H1 (cell line): ENCODE results near the gene SRSF2. TPM values are rescaled to one million over a fixed set of nuclear protein-coding genes. Genes with fewer than 3 reads are reported as not detected.

ENCODE experiments used
- CTCF ChIA-PET: fragments of 300-600 bp; sonication (Branson Sonifier 250); formaldehyde crosslinking; loops from one replicate; lab custom pipeline; 2021; ENCODE audit not compliant: partially characterized antibody; lab: Charles Lee
- POLR2A ChIA-PET: fragments of 300-600 bp; sonication (Branson Sonifier 250); formaldehyde crosslinking; loops from one replicate; lab custom pipeline; 2021; ENCODE audit warnings: inconsistent platforms; ENCODE audit not compliant: partially characterized antibody; lab: Charles Lee
- DNase-seq, 2 experiments: peaks; one replicate each; pipeline versions ENCODE4 v3.0.0 to v3.0.0-alpha.2; 2010 to 2022; ENCODE audit warnings: low spot score in 2 of 2, low read depth in 1 of 2, mixed read lengths in 1 of 2
- FAIRE-seq: peaks from 2 replicates; lab custom pipeline; 2011; peaks lifted over from hg19 to GRCh38; lab: Jason Lieb, UNC
- H2AFZ ChIP-seq: 2 replicates; pipeline ENCODE4 v1.8.1; 2012; ENCODE audit warnings: low read length, inconsistent platforms
- H2AK5ac ChIP-seq: 2 replicates; pipeline ENCODE4 v1.6.1; 2013; ENCODE audit warnings: low read depth, low read length
- H2BK120ac ChIP-seq: replicated peaks from 2 replicates; pipeline ENCODE3; 2013; ENCODE audit warnings: low read depth, low read length, inconsistent platforms
- H2BK12ac ChIP-seq: 2 replicates; pipeline ENCODE4 v1.6.1; 2013; ENCODE audit warnings: low read depth, low read length
- H2BK15ac ChIP-seq: 2 replicates; pipeline ENCODE4 v1.6.1; 2013; ENCODE audit warnings: low read length
- H2BK20ac ChIP-seq: 2 replicates; pipeline ENCODE4 v1.6.1; 2013; ENCODE audit warnings: low read length
- H2BK5ac ChIP-seq: 2 replicates; pipeline ENCODE4 v1.6.1; 2013; ENCODE audit warnings: low read depth, low read length
- H3K14ac ChIP-seq: 2 replicates; pipeline ENCODE4 v1.6.1; 2013; ENCODE audit warnings: inconsistent platforms; ENCODE audit not compliant: insufficient read length
- H3K18ac ChIP-seq: 2 replicates; pipeline ENCODE4 v1.6.1; 2013; ENCODE audit warnings: low read length; ENCODE audit errors: extremely low read depth
- H3K23ac ChIP-seq: 2 replicates; pipeline ENCODE4 v1.6.1; 2013; ENCODE audit warnings: inconsistent platforms; ENCODE audit not compliant: insufficient read length
- H3K23me2 ChIP-seq: 2 replicates; pipeline ENCODE4 v1.6.1; 2013; ENCODE audit warnings: low read depth, low read length
- H3K27ac ChIP-seq: 2 replicates; pipeline ENCODE4 v1.6.1; 2011; ENCODE audit warnings: low read depth, low read length, inconsistent platforms
- H3K27me3 ChIP-seq, 4 experiments: replicated peaks in 1 of 4; 1 replicate in 1 of 4; 2 replicates in 3 of 4; pipeline versions ENCODE4 v1.6.1 to v1.8.1; 2011 to 2013; ENCODE audit warnings: low read length in 3 of 4, mild to moderate bottlenecking in 3 of 4, inconsistent platforms in 2 of 4, mixed read lengths in 2 of 4, moderate library complexity in 1 of 4; ENCODE audit not compliant: control insufficient read depth in 3 of 4, insufficient read depth in 3 of 4; ENCODE audit errors: extremely low read depth in 1 of 4
- H3K36me3 ChIP-seq, 4 experiments: 2 replicates each; pipeline versions ENCODE4 v1.6.1 to v1.8.1; 2011 to 2013; ENCODE audit warnings: mild to moderate bottlenecking in 4 of 4, low read length in 3 of 4, moderate library complexity in 2 of 4, control low read depth in 1 of 4, inconsistent platforms in 1 of 4; ENCODE audit not compliant: insufficient read depth in 4 of 4, control insufficient read depth in 2 of 4
- H3K4ac ChIP-seq: replicated peaks from 2 replicates; pipeline ENCODE3; 2013; ENCODE audit warnings: low read length, low read depth, mixed read lengths, inconsistent platforms; ENCODE audit not compliant: insufficient read length
- H3K4me1 ChIP-seq, 4 experiments: replicated peaks in 1 of 4; 1 replicate in 1 of 4; 2 replicates in 3 of 4; pipeline versions ENCODE4 v1.6.1 to v1.8.1; 2011 to 2013; ENCODE audit warnings: low read length in 3 of 4, inconsistent platforms in 2 of 4, mixed read lengths in 1 of 4; ENCODE audit not compliant: insufficient read depth in 4 of 4, control insufficient read depth in 3 of 4
- H3K4me2 ChIP-seq, 2 experiments: 2 replicates each; pipeline versions ENCODE4 v1.6.1 to v1.8.1; 2011 to 2013; ENCODE audit warnings: low read depth in 2 of 2, low read length in 2 of 2, control low read depth in 1 of 2, inconsistent platforms in 1 of 2, mild to moderate bottlenecking in 1 of 2; ENCODE audit not compliant: insufficient read depth in 1 of 2
- H3K4me3 ChIP-seq, 4 experiments: fragments of 200-600, 300-600 bp in 1 of 4; sonication (generic), shearing (Covaris generic), sonication (Bioruptor Twin) in 1 of 4; 2 replicates each; pipeline versions ENCODE4 v1.5.1 to v1.8.1; 2011 to 2016; ENCODE audit warnings: low read length in 4 of 4, low read depth in 3 of 4, control low read depth in 2 of 4, inconsistent platforms in 2 of 4, mild to moderate bottlenecking in 2 of 4, mixed read lengths in 1 of 4, moderate library complexity in 1 of 4; ENCODE audit not compliant: insufficient read depth in 2 of 4; ENCODE audit errors: extremely low read depth in 1 of 4
- H3K56ac ChIP-seq: replicated peaks from 2 replicates; pipeline ENCODE3; 2013; ENCODE audit warnings: low read depth, mild to moderate bottlenecking, mixed read lengths, low read length, inconsistent platforms; ENCODE audit not compliant: insufficient read length
- H3K79me1 ChIP-seq: 2 replicates; pipeline ENCODE4 v1.6.1; 2013; ENCODE audit warnings: low read depth, low read length, control low read depth
- H3K79me2 ChIP-seq, 2 experiments: 2 replicates each; pipeline versions ENCODE4 v1.6.1 to v1.8.1; 2012 to 2013; ENCODE audit warnings: low read length in 2 of 2, mild to moderate bottlenecking in 2 of 2, inconsistent platforms in 1 of 2; ENCODE audit not compliant: insufficient read depth in 2 of 2, control insufficient read depth in 1 of 2
- H3K9ac ChIP-seq, 4 experiments: replicated peaks in 1 of 4; 1 replicate in 1 of 4; 2 replicates in 3 of 4; pipeline versions ENCODE4 v1.6.1 to v1.8.1; 2011 to 2013; ENCODE audit warnings: low read depth in 3 of 4, low read length in 3 of 4, control low read depth in 2 of 4, mild to moderate bottlenecking in 2 of 4, moderate library complexity in 2 of 4, inconsistent platforms in 1 of 4; ENCODE audit errors: extremely low read depth in 1 of 4
- H3K9me3 ChIP-seq, 2 experiments: 2 replicates each; pipeline versions ENCODE4 v1.6.1 to v1.8.1; 2012 to 2013; ENCODE audit warnings: mild to moderate bottlenecking in 2 of 2, moderate library complexity in 2 of 2, control low read depth in 1 of 2, inconsistent platforms in 1 of 2, low read depth in 1 of 2, low read length in 1 of 2, mixed read lengths in 1 of 2; ENCODE audit not compliant: insufficient read depth in 2 of 2
- H4K20me1 ChIP-seq, 2 experiments: replicated peaks in 1 of 2; 2 replicates each; pipeline versions ENCODE3 to v1.8.1; 2011 to 2013; ENCODE audit warnings: inconsistent platforms in 2 of 2, low read length in 2 of 2, mild to moderate bottlenecking in 1 of 2; ENCODE audit not compliant: insufficient read depth in 2 of 2, control insufficient read depth in 1 of 2
- H4K5ac ChIP-seq: 2 replicates; pipeline ENCODE4 v1.6.1; 2013; ENCODE audit warnings: low read length, low read depth, mixed read lengths, inconsistent platforms; ENCODE audit not compliant: insufficient read length
- H4K8ac ChIP-seq: 2 replicates; pipeline ENCODE4 v1.8.0; 2013; ENCODE audit warnings: mild to moderate bottlenecking, moderate library complexity, low read length, inconsistent platforms; ENCODE audit not compliant: insufficient read depth; ENCODE audit errors: extremely low read depth
- H4K91ac ChIP-seq: replicated peaks from 2 replicates; pipeline ENCODE3; 2013; ENCODE audit warnings: low read length, mixed read lengths, inconsistent platforms; ENCODE audit not compliant: insufficient read length
- CTCF ChIP-seq, 3 experiments: IDR thresholded peaks; 1 replicate in 2 of 3; 2 replicates in 1 of 3; pipeline versions ENCODE4 v1.5.1 to v1.6.1; 2011; ENCODE audit warnings: low read length in 3 of 3, mild to moderate bottlenecking in 3 of 3, inconsistent platforms in 2 of 3, low read depth in 1 of 3, moderate library complexity in 1 of 3; ENCODE audit not compliant: insufficient read depth in 1 of 3; ENCODE audit errors: control extremely low read depth in 1 of 3
- EGR1 ChIP-seq: IDR thresholded peaks from 2 replicates; pipeline ENCODE4 v1.6.1; 2011; ENCODE audit warnings: low read depth, low read length, borderline replicate concordance
- MAX ChIP-seq: IDR thresholded peaks from 2 replicates; pipeline ENCODE4 v1.6.1; 2012; ENCODE audit warnings: inconsistent platforms
- RBBP5 ChIP-seq: IDR thresholded peaks from 2 replicates; pipeline ENCODE4 v1.7.1; 2012; ENCODE audit warnings: low read depth, mild to moderate bottlenecking, inconsistent platforms, low read length, moderate library complexity, borderline replicate concordance
- RNF2 ChIP-seq: fragments of 200-900, 300-1000 bp; sonication (generic); IDR thresholded peaks from 2 replicates; pipeline ENCODE4 v1.7.1; 2016; ENCODE audit warnings: borderline replicate concordance, low read depth, mild to moderate bottlenecking, antibody characterized with exemption, low read length; ENCODE audit not compliant: poor library complexity, severe bottlenecking; ENCODE audit errors: missing control alignments
- SIRT6 ChIP-seq: IDR thresholded peaks from one replicate; pipeline ENCODE4 v1.7.1; 2012; ENCODE audit warnings: low read length, inconsistent platforms
- SP1 ChIP-seq: IDR thresholded peaks from 2 replicates; pipeline ENCODE4 v1.6.1; 2011; ENCODE audit warnings: low read depth, low read length
- TBP ChIP-seq: IDR thresholded peaks from 2 replicates; pipeline ENCODE4 v1.6.1; 2011; ENCODE audit warnings: low read depth, low read length, improper control_type of control experiment
- WGBS, 2 experiments: shearing (Covaris generic) in 1 of 2; methylation state at CpG; one replicate each; pipeline versions ENCODE4 v1.1.6 to v1.1.7; 2013 to 2015; ENCODE audit warnings: low lambda C conversion rate in 2 of 2, mixed read lengths in 2 of 2, inconsistent platforms in 1 of 2, low coverage in 1 of 2, missing lambda C conversion rate in 1 of 2; ENCODE audit not compliant: insufficient replicate concordance in 2 of 2, insufficient coverage in 1 of 2, insufficient read length in 1 of 2; ENCODE audit errors: extremely low coverage in 1 of 2, missing lambda C conversion rate in 1 of 2; 5-methylcytosine and 5-hydroxymethylcytosine counted together
- polyA plus RNA-seq, 7 experiments: library from polyadenylated mRNA; depleted of rRNA in 3 of 7; stranded (reverse) in 5 of 7; unstranded in 2 of 7; fragments of >200 nt in 5 of 7; fragments of 200-250 nt in 2 of 7; gene quantifications; 1 replicate in 5 of 7; 2 replicates in 1 of 7; 4 replicates in 1 of 7; pipeline versions ENCODE4 v1.2.1 to v1.2.3, GENCODE V29; 2011 to 2013; ENCODE audit warnings: missing spikeins in 2 of 7, mixed read lengths in 2 of 7
- total RNA-seq: library from RNA; stranded (reverse); fragmentation: NEBNext Ultra II Directional; extraction: Animal tissue kit (Norgen Biotek cat#: 25700); gene quantifications from 2 replicates; pipeline ENCODE4 v1.2.1, GENCODE V29; 2021

SRSF2 gene
- total and polyA plus RNA-seq, 2 of the 8 experiments (the other 6 are each of a cell fraction or from before 2014, with no cell fraction given), result 397 to 401 TPM

- Histone ChIP-seq H3K23ac (no peak overlapping the region), H3K4me1 (peaks cover 3 to 12% (median 7%) of the 10 kb centered on the region in 4 experiments; a peak in 6 of 7 replicates), H3K36me3 (peaks cover 15 to 43% (median 34%) of the 10 kb centered on the region in 4 experiments), H2AFZ (no peak overlapping the region), H2BK20ac (no peak overlapping the region), H3K4me3 (peak overlapping the region; percentile 88 to 100 (median 98)), H3K9me3 (no peaks in the 10 kb centered on the region), H3K9ac (peak overlapping the region; percentile 99 to 100 (median 100)), H3K27ac (peak overlapping the region; percentile 98), H2AK5ac (peak overlapping the region; percentile 100), H3K23me2 (peaks cover 9% of the 10 kb centered on the region; the same call in 1 of the 2 replicates), H3K18ac (peak overlapping the region; percentile 99), H3K56ac (peak overlapping the region; percentile 97), H4K91ac (peak overlapping the region; percentile 99), H3K79me2 (peaks cover 16 to 62% of the 10 kb centered on the region in 2 experiments), H2BK5ac (peak overlapping the region; percentile 100), H4K8ac (peak overlapping the region; percentile 99), H2BK120ac (peak overlapping the region; percentile 21), H2BK12ac (peak overlapping the region; percentile 85), H3K14ac (peak overlapping the region; percentile 90), H3K27me3 (no peaks in the 10 kb centered on the region), H4K5ac (peak overlapping the region; percentile 97), H3K4me2 (peak overlapping the region; percentile 72 to 88), H3K79me1 (no peaks in the 10 kb centered on the region), H4K20me1 (peaks cover 17% of the 10 kb centered on the region in 2 experiments), H3K4ac (peak overlapping the region; percentile 100), H2BK15ac (peak overlapping the region; percentile 5; the same call in 1 of the 2 replicates)
- FAIRE-seq (no peak), DNase-seq (peak in 1 of 2 experiments; percentile 60)
- WGBS, 2 experiments, result 1% methylated on average over 77 of the region's 117 CpGs; no CpG with 5 or more reads in 1 of the 2 experiments
- CTCF ChIA-PET, result interaction anchor here (1.8 kb wide), 1 partner anchor 20 kb away, joined by 3 read pairs; no protein-coding TSS in a partner anchor
- POLR2A ChIA-PET, result interaction anchor here (0.6 to 9.2 kb wide), 29 partner anchors 10 to 578 kb away, joined by 3 to 181 read pairs (median 4); partner anchors contain the start of genes JMJD6, METTL23, MXRA7 and ST6GALNAC2
- peak; percentile 12; the same call in 1 of the 2 replicates for TF ChIP-seq EGR1
- no peak for TF ChIP-seq RNF2
- peak; percentile 66; the same call in 1 of the 2 replicates for TF ChIP-seq TBP
- peak; percentile 68 for TF ChIP-seq MAX
- TF ChIP-seq RBBP5, result peak; percentile 70
- no peak for TF ChIP-seq SIRT6
- peak in 2 of 3 experiments; percentile 10 to 12; a peak in 2 of 4 replicates for TF ChIP-seq CTCF (IDR thresholded peaks at IDR 0.05; ENCODE audit: control extremely low read depth in 1 of 3, insufficient read depth in 1 of 3, low read depth in 1 of 3, low read length in 3 of 3)
- no peak; the same call in 1 of the 2 replicates for TF ChIP-seq SP1
These were observed 616 bp downstream of the SRSF2 start for GRCh38 chr17:76736349-76737081.
